ENCODE measurements around the gene ZC3H10.

The ZC3H10 gene

DNA sequence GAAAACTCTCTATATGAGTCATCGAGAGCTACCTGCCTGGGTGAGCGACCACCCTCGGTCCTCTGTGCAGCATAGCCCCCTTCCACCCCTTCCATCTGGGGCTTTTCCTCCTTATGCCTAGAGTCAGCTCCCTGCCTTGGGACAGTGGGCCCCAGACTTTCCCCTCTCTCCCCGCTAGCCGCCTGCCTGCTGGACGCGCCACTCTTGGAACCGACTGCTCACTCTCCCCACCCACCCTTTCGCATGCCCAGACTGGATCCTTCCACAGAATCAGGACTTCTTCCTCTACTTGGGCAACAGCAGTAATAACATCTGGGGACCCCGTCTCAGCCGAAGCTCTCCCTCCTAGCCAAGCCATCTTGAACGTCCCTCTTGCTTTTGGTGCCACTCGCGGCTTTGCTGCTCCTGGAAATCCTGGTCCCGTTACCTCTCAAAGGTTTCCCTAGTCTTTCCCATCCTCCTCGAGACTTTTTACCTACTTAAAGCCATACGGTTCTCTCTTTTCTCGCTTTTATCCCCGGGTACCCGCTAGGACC, 10.7 kb downstream of the ZC3H10 start:
- no peak for DNase-seq

DNA sequence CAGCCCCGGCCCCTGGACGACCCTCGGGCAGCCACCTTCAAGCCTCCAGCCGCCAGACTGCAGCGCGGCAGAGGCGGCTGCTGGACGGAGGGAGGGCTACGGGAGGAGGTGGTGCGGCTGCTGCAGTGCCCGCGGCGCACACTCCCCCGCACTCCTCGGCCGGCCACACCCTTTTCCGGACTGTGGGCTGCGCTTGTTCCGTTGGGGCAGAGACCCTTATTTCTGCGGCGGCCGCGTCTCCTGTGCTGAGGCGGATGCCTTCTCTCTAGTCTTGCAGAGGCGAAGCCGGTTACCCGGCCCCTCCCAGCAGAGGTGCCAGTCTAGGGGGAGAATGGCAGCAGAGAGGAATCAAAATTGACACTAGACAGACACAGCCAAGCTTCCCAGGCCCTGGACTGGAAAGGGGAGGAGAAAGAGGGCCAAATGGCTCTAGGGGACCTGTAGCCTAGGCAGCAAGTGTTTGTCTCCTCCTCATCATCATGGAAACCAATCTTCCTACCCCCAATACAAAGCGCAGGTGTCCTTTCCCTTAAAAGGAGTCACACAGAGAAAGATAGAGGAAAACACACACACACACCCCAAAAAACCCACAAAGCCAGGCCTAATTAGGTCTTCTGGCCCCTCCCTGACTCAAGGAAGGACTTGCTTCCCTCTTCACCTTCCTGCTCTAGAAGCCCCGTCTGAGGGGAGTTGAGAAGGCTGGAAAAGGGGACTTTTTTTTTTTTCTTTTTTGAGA, 11.3 kb downstream of the ZC3H10 start:
- peak; percentile 65 for DNase-seq

DNA sequence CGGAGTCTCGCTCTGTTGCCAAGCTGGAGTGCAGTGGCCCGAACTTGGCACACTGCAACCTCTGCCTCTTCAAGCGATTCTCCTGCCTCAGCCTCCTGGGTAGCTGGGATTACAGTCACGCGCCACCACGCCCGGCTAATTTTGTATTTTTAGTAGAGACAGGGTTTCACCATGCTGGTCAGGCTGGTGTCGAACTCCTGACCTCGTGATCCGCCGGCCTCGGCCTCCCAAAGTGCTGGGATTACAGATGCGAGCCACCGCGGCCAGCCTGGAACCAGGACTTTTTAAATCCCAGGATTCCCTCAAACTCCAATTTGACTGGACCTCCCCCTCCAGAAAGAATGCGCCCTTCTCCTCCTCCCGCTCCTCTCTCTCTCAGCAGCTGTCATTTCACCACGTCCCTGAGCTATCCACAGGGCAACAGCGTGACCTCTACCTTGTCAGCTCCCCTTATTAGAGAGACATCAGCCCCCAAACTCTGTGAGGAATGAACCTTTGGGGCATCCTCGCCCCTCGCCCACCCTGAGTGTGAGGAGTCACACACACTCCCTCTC, 12.0 kb downstream of the ZC3H10 start:
- no peak for DNase-seq

DNA sequence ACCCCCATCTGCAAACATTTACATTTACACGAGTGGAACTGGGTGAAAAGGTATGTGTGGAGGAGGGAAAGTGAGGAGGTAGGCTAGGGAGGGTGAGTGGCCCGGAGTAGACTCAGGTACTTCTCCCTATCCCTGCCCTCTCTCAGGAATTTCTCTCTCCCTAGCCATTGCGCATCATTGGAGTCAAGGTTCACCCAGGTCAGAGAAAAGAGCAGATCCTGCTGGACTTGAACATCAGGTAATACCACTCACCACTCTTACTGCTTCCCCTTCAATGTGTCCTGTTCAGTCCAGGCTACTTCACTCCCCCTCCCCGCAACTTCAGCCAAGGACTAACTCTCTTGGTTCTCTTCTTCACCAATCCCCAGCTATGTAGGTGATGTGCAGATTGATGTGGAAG, 12.8 kb downstream of the ZC3H10 start:
- no peak for DNase-seq

DNA sequence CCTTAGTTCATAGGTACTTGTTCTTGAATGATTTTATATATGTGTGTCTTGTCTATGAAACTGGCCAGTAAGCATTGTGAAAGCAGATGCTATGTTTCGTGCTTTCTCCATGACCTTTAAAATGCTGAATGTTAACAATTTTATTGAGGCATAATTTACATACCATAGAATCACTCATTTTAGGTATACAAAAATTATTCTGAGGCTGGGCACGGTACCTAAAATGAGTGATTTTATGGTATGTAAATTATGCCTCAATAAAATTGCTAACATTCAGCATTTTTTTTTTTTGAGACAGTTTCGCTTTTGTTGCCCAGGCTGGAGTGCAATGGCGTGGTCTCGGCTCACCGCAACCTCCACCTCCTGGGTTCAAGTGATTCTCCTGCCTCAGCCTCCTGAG, 16.8 kb downstream of the ZC3H10 start:
- DNase-seq, result no peak

DNA sequence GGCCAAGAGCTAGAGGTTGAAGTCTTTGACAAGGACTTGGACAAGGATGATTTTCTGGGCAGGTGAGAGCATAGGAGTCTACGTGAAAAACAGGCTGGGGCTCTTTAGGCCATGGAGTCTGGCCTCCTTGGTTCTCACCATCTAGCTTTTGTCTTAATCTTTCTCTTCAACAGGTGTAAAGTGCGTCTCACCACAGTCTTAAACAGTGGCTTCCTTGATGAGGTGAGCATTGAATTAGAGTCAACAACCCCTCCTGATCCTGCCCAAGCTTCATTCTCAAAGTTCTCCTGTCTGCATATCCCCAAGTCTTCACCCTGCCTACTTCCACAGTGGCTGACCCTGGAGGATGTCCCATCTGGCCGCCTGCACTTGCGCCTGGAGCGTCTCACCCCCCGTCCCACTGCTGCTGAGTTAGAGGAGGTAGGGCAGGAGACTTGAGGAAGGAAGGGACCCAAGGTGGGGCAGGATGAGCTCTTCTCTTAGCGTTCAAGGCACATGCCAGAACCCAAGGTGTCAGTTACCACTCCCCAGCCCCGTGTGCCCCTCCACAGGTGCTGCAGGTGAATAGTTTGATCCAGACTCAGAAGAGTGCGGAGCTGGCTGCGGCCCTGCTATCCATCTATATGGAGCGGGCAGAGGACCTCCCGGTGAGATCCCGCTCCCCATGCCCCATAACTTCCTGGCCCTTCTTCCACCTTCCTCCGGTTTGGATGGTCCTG, 19.9 kb downstream of the ZC3H10 start:
- no peak for DNase-seq

DNA sequence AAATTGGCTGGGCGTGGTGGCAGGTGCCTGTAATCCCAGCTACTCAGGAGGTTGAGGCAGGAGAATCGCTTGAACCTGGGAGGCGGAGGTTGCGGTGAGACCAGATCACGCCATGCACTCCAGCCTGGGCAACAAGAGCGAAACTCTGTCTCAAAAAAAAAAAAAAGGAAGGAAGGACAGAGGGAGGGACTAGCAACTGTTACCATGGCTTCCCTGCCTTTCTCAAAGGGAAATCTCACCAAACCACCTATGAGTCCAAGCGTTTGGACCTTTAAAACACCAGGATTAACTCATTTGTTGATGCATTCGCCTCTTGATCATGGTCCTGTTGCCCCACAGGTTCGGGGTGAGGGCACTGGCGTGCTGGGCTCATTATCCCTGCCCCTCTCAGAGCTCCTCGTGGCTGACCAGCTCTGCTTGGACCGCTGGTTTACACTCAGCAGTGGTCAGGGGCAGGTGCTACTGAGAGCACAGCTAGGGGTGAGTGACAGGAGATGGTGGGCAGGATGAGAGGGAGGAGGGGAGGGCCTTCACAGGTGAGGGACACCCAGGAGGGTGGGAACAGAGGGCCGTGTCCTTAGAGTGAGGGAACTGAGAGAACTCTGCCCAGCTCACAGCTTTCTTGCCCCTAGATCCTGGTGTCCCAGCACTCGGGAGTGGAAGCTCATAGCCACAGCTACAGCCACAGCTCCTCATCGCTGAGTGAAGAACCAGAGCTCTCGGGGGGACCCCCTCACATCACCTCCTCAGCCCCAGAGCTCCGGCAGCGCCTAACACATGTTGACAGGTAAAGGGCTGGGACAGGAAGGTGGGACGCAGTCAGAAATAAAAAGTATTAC, 24.1 kb downstream of the ZC3H10 start:
- DNase-seq, result no peak

DNA sequence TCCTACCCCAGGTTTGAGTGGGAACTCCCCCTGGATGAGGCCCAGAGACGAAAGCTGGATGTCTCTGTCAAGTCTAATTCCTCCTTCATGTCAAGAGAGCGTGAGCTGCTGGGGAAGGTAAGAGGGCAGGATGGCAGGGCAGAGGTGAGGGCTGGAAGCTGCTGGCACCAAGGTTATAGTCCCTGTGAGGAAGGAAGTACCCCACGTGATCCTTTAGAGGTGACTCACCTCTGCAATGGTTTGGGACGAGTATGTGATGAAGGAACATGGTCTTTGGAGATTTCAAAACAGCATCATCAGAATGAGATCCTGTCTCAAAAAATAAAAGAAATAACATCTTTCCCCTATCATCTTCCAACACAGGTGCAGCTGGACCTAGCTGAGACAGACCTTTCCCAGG, 25.2 kb downstream of the ZC3H10 start:
- no peak for DNase-seq

DNA sequence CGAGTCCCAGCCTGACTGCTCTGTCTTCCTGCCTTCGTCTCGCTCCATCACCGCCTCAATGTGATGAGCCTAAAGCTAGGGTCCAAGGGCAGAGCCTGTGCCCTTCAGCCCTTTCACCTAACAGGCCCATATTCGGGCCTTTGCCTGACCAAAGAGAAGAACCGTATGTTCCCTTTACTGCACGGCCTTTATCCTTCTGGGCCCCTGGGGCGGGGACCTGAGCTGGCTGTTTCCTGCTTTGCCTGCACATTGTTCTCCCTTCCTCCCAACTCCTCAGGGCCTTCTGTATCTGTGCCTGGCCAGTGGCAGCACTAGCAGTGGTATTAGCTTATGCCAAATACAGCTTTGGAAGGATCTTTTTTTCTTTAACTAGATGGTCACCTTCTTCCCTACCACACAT, 25.8 kb downstream of the ZC3H10 start:
- DNase-seq, result no peak

DNA sequence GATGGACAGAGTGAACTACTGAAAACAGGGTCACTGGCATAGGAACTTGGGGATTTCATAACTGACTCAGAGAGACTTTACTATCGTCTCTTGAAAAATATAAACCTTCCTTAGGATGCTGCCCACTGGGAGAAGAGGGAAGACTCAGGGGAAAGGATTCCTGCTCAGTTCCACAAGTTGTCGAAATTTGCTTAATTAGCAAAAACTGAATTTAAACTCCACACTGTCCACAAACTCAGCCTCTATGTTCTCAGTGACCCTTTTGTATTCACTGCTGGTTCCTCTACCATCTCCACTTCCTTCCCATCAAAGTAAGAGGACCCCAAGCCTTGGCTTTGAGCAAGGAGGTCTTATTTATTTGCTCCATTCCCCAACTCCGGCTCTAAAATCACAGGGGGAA, 27.2 kb downstream of the ZC3H10 start:
- DNase-seq, result no peak

DNA sequence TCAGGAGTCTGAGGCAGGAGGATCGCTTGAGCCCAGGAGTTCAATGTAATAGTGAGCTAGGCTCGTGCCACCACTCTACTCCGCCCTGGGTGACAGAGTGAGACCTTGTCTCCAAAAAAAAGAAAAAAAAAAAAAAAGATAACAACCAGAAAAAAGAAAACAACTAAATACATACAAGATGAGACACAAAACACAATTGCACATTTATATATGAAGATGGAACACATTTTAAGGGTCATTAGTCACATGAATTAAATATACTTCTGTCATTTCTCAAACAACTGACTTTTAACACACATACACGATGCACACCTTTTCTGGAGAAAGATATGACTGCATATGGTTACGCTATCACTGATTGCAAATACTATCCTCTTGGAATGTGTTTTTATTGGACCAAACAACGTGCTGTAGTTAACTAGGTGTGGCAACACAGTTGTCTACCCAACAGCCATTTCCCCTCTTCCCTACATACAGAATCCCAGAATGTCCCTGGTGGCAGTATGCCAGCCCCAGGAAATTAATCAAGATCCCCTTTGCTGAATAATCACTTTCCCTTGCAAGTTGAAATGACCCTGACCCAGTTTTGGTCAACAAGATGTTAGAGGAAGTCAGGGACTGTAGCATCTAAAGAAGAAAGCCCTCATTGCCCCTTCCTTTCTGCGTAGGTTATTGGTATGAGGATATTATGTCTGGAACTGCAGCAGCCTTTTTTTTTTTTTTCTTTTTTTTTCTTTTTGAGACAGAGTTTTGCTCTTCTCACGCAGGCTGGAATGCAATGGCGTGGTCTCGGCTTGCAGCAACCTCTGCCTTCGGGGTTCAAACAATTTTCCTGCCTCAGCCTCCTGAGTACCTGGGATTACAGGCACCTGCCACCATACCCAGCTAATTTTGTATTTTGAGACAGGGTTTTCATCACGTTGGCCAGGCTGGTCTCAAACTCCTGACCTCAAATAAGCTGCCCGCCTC, 28.7 kb downstream of the ZC3H10 start:
- no peak for DNase-seq

DNA sequence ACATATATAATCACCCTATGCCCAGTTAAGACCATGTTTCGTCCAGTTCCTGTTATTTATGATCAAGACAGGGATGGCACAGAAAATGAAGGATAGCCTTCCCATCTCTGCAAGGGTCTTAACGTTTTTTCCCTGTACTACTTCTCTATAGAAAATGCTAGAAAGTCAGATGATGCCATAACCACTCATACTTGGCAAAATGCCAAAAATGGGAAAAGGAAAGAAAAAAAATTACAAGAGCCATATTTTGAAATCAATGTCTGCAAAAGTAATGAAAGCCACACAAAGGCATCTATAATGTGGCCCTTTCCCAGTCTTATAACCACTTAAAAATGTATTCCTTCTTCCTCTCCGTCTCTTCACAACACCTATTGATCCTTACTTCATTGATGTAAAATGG, 32.5 kb downstream of the ZC3H10 start:
- no peak for DNase-seq

DNA sequence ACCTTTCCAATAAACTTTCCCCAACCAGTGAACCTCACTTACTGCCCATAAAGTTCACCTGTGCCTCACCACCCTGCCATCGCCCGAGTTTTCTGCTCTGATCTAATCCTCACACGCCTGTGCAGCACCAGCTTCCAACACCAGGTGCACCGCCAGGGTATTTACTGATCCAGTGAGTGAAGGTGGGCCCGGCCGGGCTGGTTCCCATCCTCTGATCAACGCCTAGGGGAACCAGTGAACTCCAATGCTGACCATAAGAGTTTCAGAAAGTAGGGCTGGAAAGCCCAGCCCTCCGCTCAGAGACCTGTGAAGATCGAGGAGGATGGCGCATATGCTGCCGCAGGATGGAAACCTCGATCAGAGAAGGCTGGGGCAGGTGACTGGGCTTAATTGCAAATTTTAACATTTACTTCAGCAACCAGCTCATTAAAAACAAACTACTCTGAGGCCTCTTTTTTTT, 33.6 kb downstream of the ZC3H10 start:
- peak; percentile 46 for DNase-seq

DNA sequence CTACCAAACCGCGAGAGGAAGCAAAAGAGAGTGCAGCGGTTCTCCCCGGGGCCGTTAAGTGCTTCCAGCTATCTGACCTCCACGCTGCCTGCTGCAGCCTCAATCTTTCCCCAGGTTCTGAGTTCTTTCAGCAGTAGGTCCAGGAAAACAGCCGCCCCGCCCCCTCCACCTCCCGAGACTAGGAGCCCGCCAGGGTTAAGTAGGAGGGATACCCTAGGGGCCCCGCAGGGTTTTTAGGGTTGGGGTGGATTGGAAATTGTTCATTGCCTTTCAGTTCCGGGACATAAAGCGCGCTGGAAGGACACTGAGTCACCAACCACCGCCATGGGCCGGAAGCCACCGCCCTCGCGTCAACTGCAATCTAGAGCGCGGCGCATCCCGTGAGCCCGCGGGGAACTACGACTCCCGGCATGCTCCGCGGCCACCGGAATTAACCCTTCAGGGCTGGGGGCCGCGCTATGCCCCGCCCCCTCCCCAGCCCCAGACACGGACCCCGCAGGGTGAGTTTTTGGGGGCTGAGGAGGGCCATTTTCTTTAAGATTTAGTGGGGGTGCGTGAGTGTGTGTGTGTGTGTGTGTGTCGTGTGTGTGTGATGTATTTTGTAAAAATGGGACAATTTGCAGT, 34.2 kb downstream of the ZC3H10 start, which contains the start of gene MYL6B:
MYL6B (plus strand) TSS at position 456 of the 624 bp plus-strand sequence. CDS start 1,332 bp downstream, outside the sequence.
- DNase-seq, result peak; percentile 90

DNA sequence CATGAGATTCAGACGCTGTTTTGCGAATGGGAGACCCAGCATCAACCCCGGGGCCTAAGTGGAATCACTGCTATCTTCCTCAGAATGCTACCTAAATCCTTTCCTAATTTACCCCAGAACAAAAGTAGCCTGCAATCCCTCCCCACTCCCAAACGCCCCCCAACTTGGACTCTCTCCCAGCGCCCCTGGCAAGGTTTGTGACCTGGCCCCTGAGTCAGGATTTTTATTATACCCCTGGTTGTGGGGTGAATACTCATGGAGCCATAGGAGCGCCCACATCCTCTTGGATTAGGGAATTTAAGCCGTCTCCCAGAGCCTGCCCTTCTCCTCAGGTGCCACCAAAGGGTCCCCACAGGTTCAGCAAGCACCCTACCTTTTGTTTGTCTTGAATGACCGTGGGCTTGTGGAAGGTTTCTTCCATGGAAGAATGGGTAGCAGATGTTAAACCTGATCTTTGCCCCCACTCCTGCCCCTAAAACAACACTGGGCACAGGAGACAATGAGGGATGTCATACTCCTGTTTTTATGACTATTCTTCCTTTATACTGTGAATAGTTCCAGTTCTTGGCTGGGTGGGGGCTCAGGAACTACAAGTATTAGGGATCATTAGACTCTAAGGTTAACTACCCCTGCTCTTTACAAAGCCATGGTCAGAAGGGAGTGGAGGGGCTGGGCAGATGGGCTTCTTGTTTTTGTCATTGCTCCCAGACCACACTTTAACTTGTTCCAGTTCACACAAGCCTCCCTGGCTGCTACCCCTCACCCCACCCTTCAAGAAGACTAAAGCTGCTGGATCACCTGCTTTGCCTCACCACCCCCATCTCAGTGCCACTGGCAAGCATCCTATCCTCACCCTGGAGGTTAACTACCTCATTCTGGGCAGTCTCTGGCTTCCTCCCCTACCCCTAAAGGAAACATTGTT, 35.0 kb downstream of the ZC3H10 start:
- no peak for DNase-seq

DNA sequence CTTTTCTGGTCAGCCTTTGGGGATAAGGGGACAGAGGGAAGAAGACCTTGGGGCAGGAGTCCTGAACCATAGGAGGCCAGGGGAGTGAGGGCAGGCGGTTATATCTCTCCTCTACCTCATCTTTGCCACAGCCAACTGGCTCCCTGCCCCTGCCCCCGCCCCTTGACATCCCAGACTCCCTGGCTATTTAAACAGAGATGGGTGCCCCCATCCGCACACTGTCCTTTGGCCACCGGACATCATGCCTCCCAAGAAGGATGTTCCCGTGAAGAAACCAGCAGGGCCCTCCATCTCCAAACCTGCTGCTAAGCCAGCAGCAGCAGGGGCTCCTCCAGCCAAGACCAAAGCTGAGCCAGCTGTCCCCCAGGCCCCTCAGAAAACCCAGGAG, 35.6 kb downstream of the ZC3H10 start:
- DNase-seq, result no peak

DNA sequence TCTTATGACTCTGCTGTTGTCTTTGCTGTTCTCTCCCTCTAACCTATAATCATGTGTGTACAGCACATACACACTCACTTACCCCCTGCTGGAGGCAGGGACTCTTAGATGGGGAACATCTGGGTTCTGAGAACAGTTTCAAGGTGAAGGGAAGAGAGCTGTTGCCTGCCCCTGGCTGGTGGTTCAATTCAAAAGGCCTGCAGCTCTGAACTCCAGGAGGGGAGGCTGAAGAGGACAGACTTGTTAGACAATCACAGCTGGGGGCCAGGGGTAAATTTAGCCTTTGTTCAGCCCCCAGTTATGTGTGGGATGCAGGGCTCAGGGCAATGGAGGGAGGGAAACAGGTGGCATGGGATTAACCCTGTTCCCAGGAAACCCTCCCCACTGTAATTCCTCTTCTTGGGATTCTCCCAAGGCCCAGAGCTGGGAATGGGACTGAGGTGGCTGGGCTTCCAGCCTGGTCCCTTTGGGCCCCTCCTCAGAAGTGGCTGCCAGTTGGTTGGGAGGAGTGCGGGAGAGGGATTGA, 36.2 kb downstream of the ZC3H10 start:
- DNase-seq, result no peak

DNA sequence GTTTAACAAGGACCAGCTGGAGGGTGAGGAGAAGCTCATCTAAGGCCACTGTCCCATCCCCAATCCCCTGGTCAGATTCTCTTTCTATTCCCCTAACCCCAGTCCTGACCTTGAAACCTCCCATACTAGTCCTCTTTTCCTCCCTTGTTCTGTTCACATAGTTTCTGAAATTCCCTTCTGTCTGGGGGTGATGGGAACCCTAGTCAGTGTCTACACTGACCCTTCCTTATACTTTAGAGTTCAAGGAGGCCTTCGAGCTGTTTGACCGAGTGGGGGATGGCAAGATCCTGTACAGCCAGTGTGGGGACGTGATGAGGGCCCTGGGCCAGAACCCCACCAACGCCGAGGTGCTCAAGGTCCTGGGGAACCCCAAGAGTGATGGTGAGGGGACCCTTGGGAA, 36.8 kb downstream of the ZC3H10 start:
- no peak for DNase-seq

DNA sequence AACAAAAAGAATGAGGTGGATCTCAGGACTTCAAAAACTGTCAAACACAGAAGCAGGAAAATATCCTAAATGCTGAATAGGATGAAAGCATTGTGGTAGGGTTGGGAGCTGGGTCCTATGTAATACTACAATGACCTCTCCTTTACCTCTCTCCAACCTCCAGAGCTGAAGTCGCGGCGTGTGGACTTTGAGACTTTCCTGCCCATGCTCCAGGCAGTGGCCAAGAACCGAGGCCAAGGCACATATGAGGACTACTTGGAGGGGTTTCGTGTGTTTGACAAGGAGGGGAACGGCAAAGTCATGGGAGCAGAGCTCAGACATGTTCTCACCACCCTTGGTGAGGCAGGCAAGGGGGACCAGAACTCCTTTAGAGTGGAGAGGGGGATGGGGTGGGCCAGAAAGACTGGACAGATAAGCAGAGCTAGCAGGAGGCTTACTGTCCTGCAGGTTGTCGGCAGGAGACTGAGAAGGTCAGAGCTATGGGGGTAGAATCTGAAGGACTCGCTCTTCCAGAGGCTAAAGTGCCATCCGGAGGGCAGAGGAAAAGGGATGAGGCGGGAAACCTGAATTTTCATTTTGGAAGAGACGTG, 37.3 kb downstream of the ZC3H10 start:
- no peak for DNase-seq

All from activated CD4-positive, alpha-beta T cell treated with anti-CD3 and anti-CD28 coated beads for 1 hour (primary cell).